Measurements from ENCODE around the gene SDS. TPM values are rescaled to one million over a fixed set of nuclear protein-coding genes. Genes with fewer than 3 reads are reported as not detected.

The SDS gene
- polyA plus RNA-seq, 1 experiment: not detected

DNA sequence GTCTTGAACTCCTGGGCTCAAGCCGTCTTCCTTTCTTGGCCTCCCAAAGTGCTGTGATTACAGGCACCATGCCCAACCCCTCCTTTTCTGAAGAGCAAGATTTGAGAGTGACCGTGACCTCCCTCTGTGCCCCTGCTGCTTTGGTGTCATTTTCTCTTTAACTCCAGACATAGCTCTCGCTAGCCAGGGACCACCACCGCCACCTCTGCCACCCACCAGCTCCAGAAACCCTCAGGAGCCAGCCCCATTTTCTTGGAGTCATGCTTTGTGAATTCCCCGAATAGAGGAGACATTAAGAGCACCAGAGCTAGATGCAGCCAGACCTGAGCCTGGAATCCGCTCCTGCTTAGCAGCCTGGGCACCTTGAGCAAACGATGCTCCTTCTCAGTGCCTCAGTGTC is 36.6 kb upstream of the SDS start:
- TF ChIP-seq, protein P1, sequence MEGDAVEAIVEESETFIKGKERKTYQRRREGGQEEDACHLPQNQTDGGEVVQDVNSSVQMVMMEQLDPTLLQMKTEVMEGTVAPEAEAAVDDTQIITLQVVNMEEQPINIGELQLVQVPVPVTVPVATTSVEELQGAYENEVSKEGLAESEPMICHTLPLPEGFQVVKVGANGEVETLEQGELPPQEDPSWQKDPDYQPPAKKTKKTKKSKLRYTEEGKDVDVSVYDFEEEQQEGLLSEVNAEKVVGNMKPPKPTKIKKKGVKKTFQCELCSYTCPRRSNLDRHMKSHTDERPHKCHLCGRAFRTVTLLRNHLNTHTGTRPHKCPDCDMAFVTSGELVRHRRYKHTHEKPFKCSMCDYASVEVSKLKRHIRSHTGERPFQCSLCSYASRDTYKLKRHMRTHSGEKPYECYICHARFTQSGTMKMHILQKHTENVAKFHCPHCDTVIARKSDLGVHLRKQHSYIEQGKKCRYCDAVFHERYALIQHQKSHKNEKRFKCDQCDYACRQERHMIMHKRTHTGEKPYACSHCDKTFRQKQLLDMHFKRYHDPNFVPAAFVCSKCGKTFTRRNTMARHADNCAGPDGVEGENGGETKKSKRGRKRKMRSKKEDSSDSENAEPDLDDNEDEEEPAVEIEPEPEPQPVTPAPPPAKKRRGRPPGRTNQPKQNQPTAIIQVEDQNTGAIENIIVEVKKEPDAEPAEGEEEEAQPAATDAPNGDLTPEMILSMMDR (IDR thresholded peaks at IDR 0.05; ENCODE audit: insufficient read depth, low read depth, low read length): no peak
- no peak for DNase-seq (ENCODE audit: low read depth)
- CTCF ChIA-PET: interaction anchor here (1.2 to 2.4 kb wide), 5 partner anchors 10 to 472 kb away, joined by 3 to 7 read pairs (median 5); no protein-coding TSS in a partner anchor
- POLR2A ChIA-PET: no interaction called here
- Histone ChIP-seq H3K4me3 (ENCODE audit: low read depth, low read length) (no peak overlapping the region), H3K27me3 (ENCODE audit: control insufficient read depth, insufficient read depth, low read length) (peaks cover 8% of the 10 kb centered on the region), H3K36me3 (ENCODE audit: control insufficient read depth, insufficient read depth, low read length) (no peaks in the 10 kb centered on the region)

DNA sequence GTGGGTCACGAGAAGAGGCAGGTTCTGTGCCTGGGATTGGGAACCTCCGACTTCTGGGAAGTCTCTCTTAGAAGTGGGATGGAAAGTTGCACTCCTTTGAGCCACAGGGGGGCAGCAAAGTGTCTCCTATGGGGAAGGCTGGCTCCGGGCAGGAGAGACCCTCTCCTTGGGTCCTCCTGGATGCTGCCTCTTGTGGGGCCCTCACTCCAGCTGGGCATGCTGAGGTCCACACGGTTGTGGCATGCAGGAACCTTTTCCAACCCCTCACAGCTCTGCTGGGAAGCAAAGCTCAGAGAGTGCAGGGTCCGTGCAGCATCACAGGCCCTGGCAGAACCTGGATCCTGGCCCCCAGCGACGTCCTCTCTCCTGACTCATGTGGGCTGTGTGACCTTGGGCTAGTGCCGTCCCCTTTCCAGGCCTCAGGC is 35.9 kb upstream of the SDS start:
- CTCF ChIA-PET: interaction anchor here (1.4 to 2.4 kb wide), 4 partner anchors 15 to 473 kb away, joined by 3 to 7 read pairs (median 6); no protein-coding TSS in a partner anchor
- no peak for DNase-seq (ENCODE audit: low read depth)
- POLR2A ChIA-PET: no interaction called here
- Histone ChIP-seq H3K36me3 (ENCODE audit: control insufficient read depth, insufficient read depth, low read length) (no peaks in the 10 kb centered on the region), H3K27me3 (ENCODE audit: control insufficient read depth, insufficient read depth, low read length) (peaks cover 8% of the 10 kb centered on the region), H3K4me3 (ENCODE audit: low read depth, low read length) (no peak overlapping the region)
- TF ChIP-seq, protein P1 (IDR thresholded peaks at IDR 0.05; ENCODE audit: insufficient read depth, low read depth, low read length): peak; percentile 74

DNA sequence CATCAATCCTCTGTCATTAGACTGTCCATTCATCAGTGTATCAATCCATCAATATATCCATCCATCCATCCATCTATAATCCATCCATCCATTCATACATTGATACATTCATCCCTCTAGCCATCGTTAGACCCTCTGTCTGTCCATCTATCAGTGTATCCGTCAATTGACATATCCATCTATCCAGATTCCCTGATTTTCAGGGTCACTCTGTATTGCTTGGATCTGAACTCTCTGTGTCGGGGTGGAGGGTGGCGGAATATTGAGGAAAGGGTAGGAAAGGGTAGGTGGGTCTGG is 35.6 kb upstream of the SDS start:
- Histone ChIP-seq H3K36me3 (ENCODE audit: control insufficient read depth, insufficient read depth, low read length) (no peaks in the 10 kb centered on the region), H3K27me3 (ENCODE audit: control insufficient read depth, insufficient read depth, low read length) (peaks cover 8% of the 10 kb centered on the region), H3K4me3 (ENCODE audit: low read depth, low read length) (no peak overlapping the region)
- no peak for DNase-seq (ENCODE audit: low read depth)
- ChIA-PET CTCF (interaction anchor here (1.4 to 2.4 kb wide), 3 partner anchors 14 to 474 kb away, joined by 5 to 7 read pairs (median 7); no protein-coding TSS in a partner anchor), POLR2A (no interaction called here)
- TF ChIP-seq, protein P1 (IDR thresholded peaks at IDR 0.05; ENCODE audit: insufficient read depth, low read depth, low read length): no peak

DNA sequence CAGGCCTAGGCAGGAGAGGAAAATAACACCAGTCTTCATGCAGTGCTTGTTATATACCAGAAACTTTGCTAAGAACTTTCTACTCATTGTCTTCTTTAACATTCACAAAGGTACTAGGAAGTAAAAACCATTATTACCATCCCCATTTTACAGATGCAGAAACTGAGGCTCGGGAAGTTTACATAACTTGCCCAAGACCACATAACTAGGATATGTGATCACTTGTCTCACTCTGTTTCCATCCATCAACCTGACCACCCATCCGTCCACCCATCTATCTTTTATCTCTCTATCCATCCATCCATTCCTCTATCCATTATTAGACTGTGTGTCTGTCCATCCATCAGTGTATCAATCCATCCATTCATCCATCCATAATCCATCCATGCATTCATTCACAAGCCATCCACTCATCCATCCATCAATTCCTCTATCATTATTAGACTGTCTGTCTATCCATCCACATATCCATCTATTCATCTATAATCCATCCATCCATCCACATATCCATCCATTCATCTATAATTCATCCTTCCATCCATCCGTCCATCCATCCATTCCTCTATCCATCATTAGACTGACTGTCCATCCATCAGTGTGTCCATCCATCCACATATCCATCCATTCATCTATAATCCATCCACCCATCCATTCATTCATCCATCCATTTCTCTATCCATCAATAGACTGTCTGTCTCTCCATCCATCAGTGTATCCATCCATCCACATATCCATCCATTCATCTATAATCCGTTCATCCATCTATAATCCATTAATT is 35.0 kb upstream of the SDS start:
- peaks cover 6% of the 10 kb centered on the region for H3K27me3 ChIP-seq (ENCODE audit: control insufficient read depth, insufficient read depth, low read length)
- ChIA-PET CTCF (no interaction called here), POLR2A (no interaction called here)
- TF ChIP-seq, protein P1 (IDR thresholded peaks at IDR 0.05; ENCODE audit: insufficient read depth, low read depth, low read length): no peak
- H3K4me3 ChIP-seq (ENCODE audit: low read depth, low read length): no peak overlapping the region
- no peaks in the 10 kb centered on the region for H3K36me3 ChIP-seq (ENCODE audit: control insufficient read depth, insufficient read depth, low read length)
- DNase-seq (ENCODE audit: low read depth): no peak

DNA sequence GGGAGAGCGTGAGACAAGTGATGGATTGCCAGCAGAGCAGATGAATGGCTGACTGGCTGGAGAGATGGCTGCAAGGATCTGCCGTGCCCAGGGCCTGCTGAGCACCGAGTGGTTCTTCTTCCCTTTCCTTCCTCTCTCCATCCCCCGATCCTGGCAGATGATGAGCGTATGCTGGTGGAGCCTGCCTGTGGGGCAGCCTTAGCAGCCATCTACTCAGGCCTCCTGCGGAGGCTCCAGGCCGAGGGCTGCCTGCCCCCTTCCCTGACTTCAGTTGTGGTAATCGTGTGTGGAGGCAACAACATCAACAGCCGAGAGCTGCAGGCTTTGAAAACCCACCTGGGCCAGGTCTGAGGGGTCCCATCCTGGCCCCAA is 34.0 kb upstream of the SDS start:
- TF ChIP-seq, protein P1 (IDR thresholded peaks at IDR 0.05; ENCODE audit: insufficient read depth, low read depth, low read length): no peak
- ChIA-PET POLR2A (no interaction called here), CTCF (no interaction called here)
- no peaks in the 10 kb centered on the region for H3K36me3 ChIP-seq (ENCODE audit: control insufficient read depth, insufficient read depth, low read length)
- H3K4me3 ChIP-seq (ENCODE audit: low read depth, low read length): no peak overlapping the region
- H3K27me3 ChIP-seq (ENCODE audit: control insufficient read depth, insufficient read depth, low read length): peaks cover 6% of the 10 kb centered on the region
- no peak for DNase-seq (ENCODE audit: low read depth)

All from BJ (cell line).